ENCODE results near the gene ARHGAP9.
"Not testable (repeated sequence)": the region's sequence is repeated elsewhere in the genome, so short reads cannot be mapped to it uniquely, and the experiment has no call there.

The ARHGAP9 gene

GRCh38 chr12:57517718-57518117 lies 38.1 kb upstream of the ARHGAP9 start:
- DNase-seq (ENCODE audit: low read depth, low spot score): not testable (repeated sequence)

GRCh38 chr12:57517187-57517586 lies 37.5 kb upstream of the ARHGAP9 start:
- DNase-seq (ENCODE audit: low read depth, low spot score): no peak

- DNase-seq (ENCODE audit: low read depth, low spot score): no peak
These were observed 37.0 kb upstream of the ARHGAP9 start for GRCh38 chr12:57516617-57517153.

- no peak for DNase-seq (ENCODE audit: low read depth, low spot score)
These were observed 36.4 kb upstream of the ARHGAP9 start for GRCh38 chr12:57515934-57516541.

- DNase-seq (ENCODE audit: low read depth, low spot score): no peak
These were observed 35.8 kb upstream of the ARHGAP9 start for GRCh38 chr12:57515408-57515933.

- DNase-seq (ENCODE audit: low read depth, low spot score): no peak
These were observed 35.2 kb upstream of the ARHGAP9 start for GRCh38 chr12:57514720-57515407.

- DNase-seq (ENCODE audit: low read depth, low spot score): not testable (repeated sequence)
These were observed 34.6 kb upstream of the ARHGAP9 start for GRCh38 chr12:57514246-57514645.

GRCh38 chr12:57513677-57514076 lies 34.0 kb upstream of the ARHGAP9 start:
- not testable (repeated sequence) for DNase-seq (ENCODE audit: low read depth, low spot score)

- DNase-seq (ENCODE audit: low read depth, low spot score): no peak
These were observed 33.6 kb upstream of the ARHGAP9 start for GRCh38 chr12:57513266-57513665.

- no peak for DNase-seq (ENCODE audit: low read depth, low spot score)
These were observed 33.0 kb upstream of the ARHGAP9 start for GRCh38 chr12:57512665-57513064.

- DNase-seq (ENCODE audit: low read depth, low spot score): no peak
These were observed 32.1 kb upstream of the ARHGAP9 start for GRCh38 chr12:57511588-57512325.

- DNase-seq (ENCODE audit: low read depth, low spot score): no peak
These were observed 31.5 kb upstream of the ARHGAP9 start for GRCh38 chr12:57511161-57511560.

GRCh38 chr12:57507796-57508195 lies 28.1 kb upstream of the ARHGAP9 start:
- not testable (repeated sequence) for DNase-seq (ENCODE audit: low read depth, low spot score)

GRCh38 chr12:57506541-57506940 lies 26.9 kb upstream of the ARHGAP9 start:
- DNase-seq (ENCODE audit: low read depth, low spot score): not testable (repeated sequence)

GRCh38 chr12:57502311-57502969 lies 22.8 kb upstream of the ARHGAP9 start:
- DNase-seq (ENCODE audit: low read depth, low spot score): not testable (repeated sequence)

- DNase-seq (ENCODE audit: low read depth, low spot score): no peak
These were observed 20.5 kb upstream of the ARHGAP9 start for GRCh38 chr12:57500213-57500612.

- no peak for DNase-seq (ENCODE audit: low read depth, low spot score)
These were observed 18.9 kb upstream of the ARHGAP9 start for GRCh38 chr12:57498571-57498970.

GRCh38 chr12:57498132-57498502 lies 18.5 kb upstream of the ARHGAP9 start:
- DNase-seq (ENCODE audit: low read depth, low spot score): no peak

- DNase-seq (ENCODE audit: low read depth, low spot score): no peak
These were observed 17.8 kb upstream of the ARHGAP9 start for GRCh38 chr12:57497223-57498131.

GRCh38 chr12:57496822-57497221 lies 17.2 kb upstream of the ARHGAP9 start:
- DNase-seq (ENCODE audit: low read depth, low spot score): no peak
